Urothelium cell line (cell line): Measurements from ENCODE around the gene GPR27.

Experiments
- DNase-seq: peaks from one replicate; pipeline ENCODE4 v3.0.0; 2011; ENCODE audit warnings: low spot score, mixed read lengths
- FAIRE-seq: peaks from 2 replicates; lab custom pipeline; 2011; peaks lifted over from hg19 to GRCh38; lab: Jason Lieb, UNC

GPR27 gene

DNA sequence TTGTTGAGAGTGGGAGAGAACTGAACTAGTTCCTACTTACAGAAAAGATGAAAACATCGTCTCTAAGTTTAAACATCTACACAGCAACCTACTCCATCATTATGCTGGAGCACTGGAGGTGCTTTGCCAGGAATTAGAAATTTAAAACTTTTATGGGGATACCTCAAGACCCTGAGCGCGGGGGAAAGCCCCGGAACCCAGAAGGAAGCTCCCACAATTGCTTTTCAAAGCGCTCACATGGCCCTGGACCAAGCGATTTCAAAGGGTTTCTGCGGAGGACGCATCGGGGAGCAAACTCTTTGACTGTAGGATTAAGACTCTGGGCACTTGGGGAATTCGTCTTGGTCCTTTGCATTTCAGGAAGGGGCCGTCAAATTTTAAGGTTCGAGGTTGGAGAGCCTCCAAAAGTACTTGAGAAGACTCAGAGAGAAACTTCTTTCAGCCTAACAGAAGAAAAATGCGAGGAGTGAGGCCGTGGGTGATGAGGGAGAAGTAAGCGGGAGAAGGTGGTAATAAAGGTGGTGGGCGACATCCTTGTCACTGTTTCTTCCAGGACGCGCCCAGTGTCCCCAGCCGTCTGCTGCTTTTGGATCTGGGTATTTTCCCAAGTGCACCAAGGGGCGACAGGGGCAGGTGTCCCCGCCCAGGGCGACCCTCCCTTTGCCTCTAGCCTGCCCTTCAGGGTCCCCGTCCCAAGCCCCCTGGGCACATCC is 30.7 kb downstream of the GPR27 start:
- FAIRE-seq (no peak), DNase-seq (no peak)

DNA sequence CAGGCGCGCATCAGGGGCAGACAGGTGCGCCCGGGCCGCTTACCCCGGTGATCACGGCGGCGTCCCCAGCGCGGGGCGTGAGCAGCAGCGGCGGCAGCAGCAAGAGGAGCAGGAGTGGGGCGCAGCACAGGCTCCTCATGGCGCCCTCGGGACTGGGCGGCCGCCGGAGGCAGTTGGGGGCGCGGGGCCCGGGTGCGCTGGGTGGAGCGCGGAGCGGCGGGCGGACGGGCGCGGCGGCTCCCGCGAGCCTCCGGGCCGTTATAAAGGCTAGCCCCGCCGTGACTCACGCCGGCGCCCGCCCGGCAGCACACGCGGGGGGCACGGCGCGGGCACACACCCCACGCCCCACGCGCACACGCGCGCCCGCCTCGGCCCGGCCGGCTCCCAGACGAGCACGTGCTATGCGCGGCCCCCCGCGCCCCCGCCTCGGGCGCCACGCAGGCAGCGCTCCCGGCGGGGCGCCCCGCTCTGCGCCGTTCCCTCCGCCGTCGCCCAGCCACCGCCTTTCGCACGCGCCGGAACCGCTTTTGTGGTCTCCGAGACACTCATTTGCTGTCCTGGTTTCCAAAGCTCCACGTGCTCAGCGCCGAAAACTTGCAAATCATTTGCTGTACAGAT is 31.4 kb downstream of the GPR27 start, which contains the start of gene PROK2:
TSS of gene PROK2 (minus strand) at position 235 of the 618 bp plus-strand sequence. CDS start at position 139, 96 bp downstream.
- FAIRE-seq (no peak), DNase-seq (no peak)

DNA sequence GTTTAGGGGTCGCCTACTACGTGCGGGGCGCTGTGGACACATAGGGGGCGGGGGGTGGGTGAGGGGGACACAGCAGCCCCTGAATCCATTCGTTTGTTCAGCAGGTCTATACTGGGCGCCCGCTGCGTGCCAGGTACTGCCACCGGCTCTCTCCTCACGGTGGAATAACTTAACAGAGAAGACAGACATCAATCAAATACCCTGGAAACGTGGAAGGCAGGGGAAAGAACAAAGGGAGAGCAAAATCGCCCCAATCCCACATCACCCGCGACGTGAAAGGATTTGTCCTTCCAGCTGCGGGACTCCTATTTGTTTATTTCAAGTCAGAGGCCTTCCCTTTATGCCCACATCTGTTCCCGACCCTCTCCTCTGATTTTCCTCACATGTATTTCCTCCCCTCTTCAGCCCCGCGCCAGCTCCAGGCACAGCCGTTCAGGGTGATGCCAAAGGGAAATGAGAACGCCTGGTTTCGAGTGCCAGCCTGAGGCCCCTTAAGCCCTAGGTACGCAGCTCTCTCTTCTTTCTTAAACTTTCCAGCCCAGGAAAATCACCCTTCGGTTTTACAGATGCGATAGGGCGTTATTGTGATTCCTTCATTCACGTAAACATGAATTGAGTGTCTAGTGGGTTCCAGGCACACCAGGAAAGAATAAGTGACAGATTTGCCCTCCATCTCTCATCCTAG is 32.0 kb downstream of the GPR27 start:
- DNase-seq (no peak), FAIRE-seq (no peak)

- no peak for FAIRE-seq
- no peak for DNase-seq
Measured at GRCh38 chr3:71786217-71786549, 32.5 kb downstream of the GPR27 start.

GRCh38 chr3:71786551-71786950 is 32.9 kb downstream of the GPR27 start:
- FAIRE-seq (no peak), DNase-seq (no peak)

- FAIRE-seq (no peak), DNase-seq (no peak)
Measured at GRCh38 chr3:71787851-71788405, 34.3 kb downstream of the GPR27 start.

- DNase-seq: no peak
- FAIRE-seq: no peak
Measured at GRCh38 chr3:71789922-71790321, 36.3 kb downstream of the GPR27 start.

DNA sequence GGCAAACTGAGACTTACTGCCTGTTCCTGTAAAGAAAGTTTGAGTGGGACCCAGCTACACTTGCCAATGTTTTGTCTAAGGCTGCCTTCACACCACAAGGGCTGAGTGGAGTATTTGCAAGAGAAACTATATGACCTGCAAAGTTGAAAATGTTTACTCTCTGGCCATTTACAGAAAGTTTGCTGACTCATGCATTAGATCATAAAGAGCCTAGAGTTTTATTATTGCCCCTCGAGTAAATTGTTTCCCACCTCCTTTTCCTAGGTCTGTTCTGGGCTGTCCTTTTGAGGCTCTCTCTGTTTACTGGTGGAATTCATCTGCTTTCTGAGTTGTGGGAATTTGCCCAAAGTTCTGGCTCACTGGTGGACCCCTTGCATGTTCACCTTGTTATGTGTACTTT is 38.0 kb downstream of the GPR27 start:
- no peak for FAIRE-seq
- DNase-seq: no peak

GRCh38 chr3:71796290-71796689 is 42.6 kb downstream of the GPR27 start:
- FAIRE-seq (no peak), DNase-seq (no peak)

- no peak for FAIRE-seq
Measured at GRCh38 chr3:71797455-71797854, 43.8 kb downstream of the GPR27 start.

DNA sequence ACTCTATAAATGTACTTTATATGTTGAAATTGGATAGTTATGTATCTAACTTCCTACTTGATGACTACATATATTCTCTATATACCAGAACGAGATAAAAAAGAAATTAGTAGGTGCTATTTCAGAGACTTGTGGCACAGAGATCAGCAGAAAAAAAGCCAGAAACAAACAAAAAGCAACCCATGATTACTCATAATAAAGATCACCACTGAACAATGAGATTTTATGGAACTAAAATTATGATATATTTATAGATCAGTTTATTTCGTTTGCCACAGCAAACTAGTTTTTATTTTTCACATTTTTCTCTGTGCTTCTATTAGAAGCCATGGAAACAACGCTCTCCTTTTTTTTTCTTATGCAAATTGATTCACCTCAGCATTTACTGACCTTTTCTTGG is 46.4 kb downstream of the GPR27 start:
- FAIRE-seq: no peak
- DNase-seq: no peak

More at GRCh38 chr3:71797455-71797854, 43.8 kb downstream of the GPR27 start:
- no peak for DNase-seq

DNA sequence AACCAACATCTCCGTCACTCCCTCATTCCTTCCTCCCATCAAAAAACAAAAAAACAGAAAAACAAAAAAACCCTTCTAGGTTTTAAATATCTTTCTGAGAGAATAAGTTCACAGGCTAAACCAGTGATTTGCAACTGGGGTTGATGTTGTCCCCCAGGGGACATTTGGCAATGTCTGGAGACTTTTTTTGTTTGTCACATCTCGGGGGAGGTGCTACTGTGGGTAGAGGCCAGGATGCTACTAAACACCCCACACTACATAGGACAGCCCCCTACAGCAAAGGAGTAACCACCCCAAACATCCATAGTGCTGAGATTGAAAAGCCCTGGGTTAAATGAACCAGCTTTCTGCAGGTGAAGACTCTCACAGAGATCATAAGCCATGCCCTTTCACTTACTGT is 48.3 kb downstream of the GPR27 start:
- FAIRE-seq: no peak
- no peak for DNase-seq

DNA sequence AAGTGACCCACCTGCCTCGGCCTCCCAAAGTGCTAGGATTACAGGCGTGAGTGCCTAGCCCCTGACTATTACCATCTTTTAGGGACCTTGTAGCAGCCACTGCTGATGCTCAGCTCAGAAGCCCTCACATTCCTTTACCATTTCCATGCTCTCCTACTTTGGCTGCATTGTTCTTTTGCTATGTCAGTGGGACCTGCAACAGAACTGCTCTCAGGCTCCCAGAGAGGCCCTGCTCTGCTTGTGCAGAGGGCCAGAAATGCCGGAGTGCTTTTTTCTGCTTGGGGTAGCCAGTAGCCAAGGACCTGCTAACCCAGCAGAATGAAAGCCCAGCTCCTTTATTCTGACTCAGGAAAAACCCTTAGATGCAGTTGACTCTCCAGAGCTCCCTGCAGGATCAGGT is 49.6 kb downstream of the GPR27 start:
- FAIRE-seq (no peak), DNase-seq (no peak)

- DNase-seq (no peak), FAIRE-seq (no peak)
Measured at GRCh38 chr3:71805199-71805598, 51.5 kb downstream of the GPR27 start.

DNA sequence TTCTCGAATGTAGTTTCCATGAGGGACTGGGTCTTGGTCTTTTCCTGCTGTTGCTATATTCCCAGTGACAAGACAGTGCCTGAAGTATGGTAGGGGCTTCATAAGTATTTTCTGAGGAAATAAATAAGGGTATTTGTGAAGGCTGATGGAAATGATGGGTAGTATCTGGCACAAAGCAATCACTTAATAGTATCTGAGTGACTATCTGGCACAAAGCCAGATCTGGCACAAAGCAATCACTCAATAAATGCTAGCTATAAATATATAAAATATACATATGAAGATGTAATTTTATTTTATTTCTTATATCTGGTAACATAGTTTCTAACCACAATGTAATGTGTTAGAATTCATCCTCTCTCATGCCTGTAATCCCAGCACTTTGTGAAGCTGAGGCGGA is 52.0 kb downstream of the GPR27 start:
- FAIRE-seq: no peak

More for the DNA sequence above, 52.0 kb downstream of the GPR27 start:
- no peak for DNase-seq
